ENCODE measurements around the gene SNED1.

DNA sequence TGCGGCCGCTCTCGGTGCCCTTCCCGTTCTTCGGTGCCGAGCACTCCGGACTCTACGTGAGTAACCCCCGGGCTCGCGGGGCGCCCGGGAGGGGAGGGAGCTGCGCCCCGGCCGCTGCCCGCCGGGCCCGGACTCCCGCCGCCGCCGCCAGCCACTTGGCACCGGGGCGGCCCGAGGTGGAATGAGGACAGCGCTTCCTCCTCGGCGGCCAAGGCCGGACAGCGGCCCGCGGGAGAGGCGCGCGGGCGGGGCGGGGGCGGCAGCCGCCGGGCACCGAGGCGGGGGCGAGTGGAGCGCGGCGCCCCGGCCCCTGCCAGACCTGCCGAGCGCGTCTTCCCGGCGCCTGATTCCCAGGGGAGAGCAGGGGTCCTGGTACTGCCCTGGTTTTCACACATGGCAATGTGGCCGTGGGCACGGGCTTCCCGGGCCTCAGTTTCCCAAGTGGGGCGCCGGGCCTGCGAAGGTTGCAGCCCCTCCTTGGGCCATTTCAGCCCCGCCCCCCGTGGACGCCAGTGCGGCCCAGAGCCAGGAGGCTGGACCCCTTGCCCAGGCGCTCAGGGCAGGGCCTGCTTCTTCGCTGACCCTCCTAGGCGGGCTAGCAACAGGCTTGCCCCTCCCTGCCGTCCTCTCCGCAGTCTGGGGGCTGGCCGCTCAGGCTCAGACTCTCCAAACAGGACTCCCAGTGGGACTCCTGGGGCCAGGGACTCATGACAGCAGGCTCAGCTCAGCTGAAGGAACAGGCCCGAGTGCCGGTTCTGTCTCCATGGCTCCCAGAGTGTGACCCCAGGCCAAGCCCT is 775 bp downstream of the SNED1 start:
- TF ChIP-seq, protein P1, sequence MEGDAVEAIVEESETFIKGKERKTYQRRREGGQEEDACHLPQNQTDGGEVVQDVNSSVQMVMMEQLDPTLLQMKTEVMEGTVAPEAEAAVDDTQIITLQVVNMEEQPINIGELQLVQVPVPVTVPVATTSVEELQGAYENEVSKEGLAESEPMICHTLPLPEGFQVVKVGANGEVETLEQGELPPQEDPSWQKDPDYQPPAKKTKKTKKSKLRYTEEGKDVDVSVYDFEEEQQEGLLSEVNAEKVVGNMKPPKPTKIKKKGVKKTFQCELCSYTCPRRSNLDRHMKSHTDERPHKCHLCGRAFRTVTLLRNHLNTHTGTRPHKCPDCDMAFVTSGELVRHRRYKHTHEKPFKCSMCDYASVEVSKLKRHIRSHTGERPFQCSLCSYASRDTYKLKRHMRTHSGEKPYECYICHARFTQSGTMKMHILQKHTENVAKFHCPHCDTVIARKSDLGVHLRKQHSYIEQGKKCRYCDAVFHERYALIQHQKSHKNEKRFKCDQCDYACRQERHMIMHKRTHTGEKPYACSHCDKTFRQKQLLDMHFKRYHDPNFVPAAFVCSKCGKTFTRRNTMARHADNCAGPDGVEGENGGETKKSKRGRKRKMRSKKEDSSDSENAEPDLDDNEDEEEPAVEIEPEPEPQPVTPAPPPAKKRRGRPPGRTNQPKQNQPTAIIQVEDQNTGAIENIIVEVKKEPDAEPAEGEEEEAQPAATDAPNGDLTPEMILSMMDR (optimal IDR thresholded peaks at IDR 0.05 in 1 of 3, IDR thresholded peaks at IDR 0.05 in 1 of 3, conservative IDR thresholded peaks at IDR 0.05 in 1 of 3; ENCODE audit: extremely low read depth in 1 of 3, insufficient read depth in 2 of 3, low read length in 3 of 3) = no peak
- peak; percentile 23 for TF ChIP-seq EZH2 (IDR thresholded peaks at IDR 0.05; ENCODE audit: low read length)
